GM19035 (cell line): ENCODE measurements around the gene MRPL2.

Experiments used
- ATAC-seq: cut with Tn5 transposase; IDR thresholded peaks from one replicate; pipeline ENCODE4 v1.9.1; 2021; ENCODE audit not compliant: unreplicated experiment

The MRPL2 gene

DNA sequence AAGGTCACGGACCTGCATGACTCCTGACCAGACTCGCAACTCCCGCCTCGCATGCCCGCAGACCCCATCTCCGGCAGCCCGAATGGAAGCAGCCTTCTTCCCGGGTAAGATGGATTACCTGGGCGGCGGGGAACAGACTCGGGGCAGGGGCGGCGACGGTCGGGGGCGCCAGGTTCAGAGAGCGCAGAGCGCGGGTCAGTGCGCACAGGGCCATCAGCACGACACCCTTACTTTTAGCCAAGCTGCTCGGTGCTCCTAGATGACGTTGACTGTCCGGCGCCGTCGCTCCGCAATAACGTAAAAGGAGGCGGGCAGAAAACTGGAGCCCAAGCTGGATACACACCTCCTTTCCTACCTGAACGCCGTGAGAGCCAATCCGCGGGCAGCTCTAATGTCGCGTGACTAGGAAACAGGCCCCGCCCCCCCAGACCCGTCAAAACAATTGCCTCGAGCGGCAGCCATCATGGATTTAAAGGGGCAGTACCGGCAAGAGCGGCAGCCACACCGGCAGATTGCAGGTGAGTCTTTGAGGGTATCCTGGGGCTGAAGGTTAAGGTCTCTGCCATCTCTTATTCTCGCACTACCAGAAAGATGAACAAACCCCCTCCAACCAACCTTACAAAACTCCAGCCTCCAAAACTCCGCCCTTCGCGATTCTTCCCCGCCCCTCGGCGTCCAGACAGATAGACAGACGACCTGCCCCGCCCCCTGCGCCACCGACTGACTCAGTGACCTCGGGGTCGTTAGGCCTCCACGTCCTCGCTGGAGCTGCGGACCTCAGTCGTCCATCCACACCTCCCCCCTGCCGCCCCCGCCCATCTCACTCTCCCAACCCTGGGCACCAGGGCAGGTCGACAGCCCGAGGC, at the start of gene MRPL2, which contains the start of gene KLC4:
Gene MRPL2, minus strand, starts transcription at position 267 of the 866 bp plus-strand sequence. Its CDS starts 53 bp downstream, at position 214.
Gene KLC4, plus strand, starts transcription at position 464 of the 866 bp plus-strand sequence. CDS start 1,705 bp downstream, outside the sequence.
- peak; percentile 90 for ATAC-seq

DNA sequence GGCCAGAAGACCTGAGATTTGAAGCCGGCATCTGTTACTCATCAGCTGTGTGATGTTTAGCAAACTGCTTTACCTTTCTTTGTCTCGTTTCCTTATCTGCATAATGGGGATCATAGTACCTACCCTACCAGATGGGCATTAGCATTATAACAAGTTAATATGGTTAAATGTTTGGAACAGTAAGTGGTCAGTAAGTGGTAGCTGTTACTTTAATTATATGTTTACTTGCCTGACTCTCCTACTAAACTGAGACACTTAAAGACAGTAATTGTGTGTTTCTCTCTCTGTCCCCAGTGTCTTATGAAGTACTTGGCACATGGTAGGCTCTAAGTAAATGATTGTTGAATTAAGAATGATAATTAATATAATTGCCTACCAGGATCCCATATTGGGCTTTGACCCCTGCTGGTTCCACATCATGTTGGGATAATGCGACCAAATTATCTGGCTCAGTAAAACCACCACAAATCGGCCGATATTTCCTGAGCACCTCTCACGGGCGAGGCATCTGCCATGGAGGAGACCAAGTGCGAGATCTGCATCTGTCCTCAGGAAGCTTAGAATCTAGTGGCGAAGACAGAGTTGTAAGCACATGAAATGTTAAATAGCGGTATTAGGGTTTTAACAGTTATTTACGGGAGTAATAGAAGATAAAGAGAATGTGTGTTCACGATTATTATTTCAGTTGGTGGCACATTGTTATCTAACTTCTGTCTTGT, 48.3 kb upstream of the MRPL2 start:
- no peak for ATAC-seq

GRCh38 chr6:43105538-43106222, 46.4 kb upstream of the MRPL2 start:
- ATAC-seq, result no peak

DNA sequence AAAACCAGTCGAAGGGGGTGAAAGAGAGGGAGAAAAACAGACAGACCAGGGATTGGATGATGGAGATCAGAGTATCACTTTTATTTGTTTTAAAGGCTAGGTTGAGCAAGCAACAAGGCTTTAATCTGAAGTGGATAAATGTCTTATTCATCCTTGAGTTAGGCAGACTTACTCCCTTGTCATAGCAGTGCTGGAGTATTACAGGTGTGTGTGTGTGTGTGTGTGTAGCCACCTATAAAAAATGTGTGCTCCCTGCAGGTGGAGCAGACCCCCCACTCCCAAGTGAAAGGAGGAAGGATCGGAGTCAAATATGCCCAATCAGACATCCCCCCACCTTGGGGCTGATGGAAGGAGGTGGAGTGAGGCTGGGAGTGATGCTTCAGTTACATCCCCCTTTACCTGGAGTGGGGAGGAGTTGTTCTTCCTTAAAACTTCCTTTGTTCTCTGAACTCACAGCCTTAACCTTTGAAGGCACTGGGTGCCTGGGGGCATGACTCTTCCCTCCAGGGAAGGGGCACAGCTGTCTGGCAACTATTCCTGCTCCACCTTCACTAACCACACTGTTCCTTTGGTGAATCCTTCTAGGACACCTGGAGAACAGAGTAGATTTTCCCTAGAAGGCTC, 44.1 kb upstream of the MRPL2 start:
- ATAC-seq, result no peak

GRCh38 chr6:43101497-43101896, 42.3 kb upstream of the MRPL2 start:
- ATAC-seq, result no peak

GRCh38 chr6:43097502-43097901, 38.3 kb upstream of the MRPL2 start:
- no peak for ATAC-seq

DNA sequence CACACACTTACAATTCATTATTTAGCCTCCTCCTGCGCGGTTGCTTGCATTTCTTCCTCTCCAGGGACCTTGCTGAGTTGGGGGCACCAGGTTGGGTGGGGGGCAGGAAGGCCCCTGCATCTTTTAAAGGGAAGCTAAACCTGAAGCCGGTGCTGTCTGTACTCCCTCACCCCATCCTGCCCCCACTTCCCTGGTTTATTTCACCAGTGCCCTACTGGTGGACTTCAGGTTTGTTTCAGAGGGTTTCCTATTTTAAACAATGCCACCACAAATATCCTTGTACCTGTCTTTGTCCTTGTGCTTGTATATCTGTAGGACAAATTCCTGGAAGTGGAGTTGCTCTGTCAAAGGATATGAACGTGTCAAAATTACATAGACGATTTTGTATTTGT, 37.9 kb upstream of the MRPL2 start:
- no peak for ATAC-seq

GRCh38 chr6:43096451-43097097, 37.3 kb upstream of the MRPL2 start:
- ATAC-seq, result no peak

DNA sequence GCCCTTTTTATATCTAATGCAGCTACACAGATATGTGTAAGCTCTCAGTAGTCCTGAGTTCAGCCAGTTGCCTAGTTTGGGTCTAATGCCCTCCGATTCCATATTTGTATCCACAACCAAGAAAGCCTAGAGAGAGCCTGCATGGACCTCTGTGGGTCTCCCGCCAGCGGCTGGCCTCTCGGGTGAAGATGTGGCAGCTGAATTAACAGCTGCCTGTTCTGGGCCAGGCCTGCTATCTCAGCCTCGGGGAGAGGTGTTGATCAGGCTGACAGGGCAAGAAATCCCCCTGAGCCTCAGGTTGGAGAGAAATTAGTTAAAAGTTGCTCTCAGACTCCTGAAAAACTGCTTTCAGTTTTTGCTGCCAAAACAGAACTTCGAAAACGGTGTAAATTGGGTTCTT, 36.7 kb upstream of the MRPL2 start:
- ATAC-seq, result no peak

GRCh38 chr6:43093436-43094289, 34.4 kb upstream of the MRPL2 start:
- ATAC-seq, result no peak

- no peak for ATAC-seq
These were observed 33.4 kb upstream of the MRPL2 start for GRCh38 chr6:43092635-43093034.

GRCh38 chr6:43091436-43091991, 32.3 kb upstream of the MRPL2 start:
- no peak for ATAC-seq

DNA sequence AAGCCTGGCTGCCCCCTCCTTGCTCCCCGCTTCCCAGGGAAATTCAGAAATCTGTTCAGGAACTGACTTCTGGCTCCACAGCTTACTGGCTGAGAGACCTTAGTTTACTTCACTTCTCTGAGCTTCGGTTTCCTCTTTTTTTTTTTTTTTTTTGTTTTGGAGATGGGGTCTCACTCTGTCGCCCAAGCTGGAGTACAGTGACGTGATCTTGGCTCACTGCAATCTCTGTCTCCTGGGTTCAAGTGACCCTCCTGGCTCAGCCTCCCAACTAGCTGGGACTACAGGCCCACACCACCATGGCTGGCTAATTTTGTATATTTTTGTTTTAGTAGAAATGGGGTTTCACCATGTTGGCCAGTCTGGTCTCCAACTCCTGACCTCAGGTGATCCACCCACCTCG, 31.8 kb upstream of the MRPL2 start:
- no peak for ATAC-seq

GRCh38 chr6:43090559-43090956, 31.3 kb upstream of the MRPL2 start:
- ATAC-seq, result no peak

DNA sequence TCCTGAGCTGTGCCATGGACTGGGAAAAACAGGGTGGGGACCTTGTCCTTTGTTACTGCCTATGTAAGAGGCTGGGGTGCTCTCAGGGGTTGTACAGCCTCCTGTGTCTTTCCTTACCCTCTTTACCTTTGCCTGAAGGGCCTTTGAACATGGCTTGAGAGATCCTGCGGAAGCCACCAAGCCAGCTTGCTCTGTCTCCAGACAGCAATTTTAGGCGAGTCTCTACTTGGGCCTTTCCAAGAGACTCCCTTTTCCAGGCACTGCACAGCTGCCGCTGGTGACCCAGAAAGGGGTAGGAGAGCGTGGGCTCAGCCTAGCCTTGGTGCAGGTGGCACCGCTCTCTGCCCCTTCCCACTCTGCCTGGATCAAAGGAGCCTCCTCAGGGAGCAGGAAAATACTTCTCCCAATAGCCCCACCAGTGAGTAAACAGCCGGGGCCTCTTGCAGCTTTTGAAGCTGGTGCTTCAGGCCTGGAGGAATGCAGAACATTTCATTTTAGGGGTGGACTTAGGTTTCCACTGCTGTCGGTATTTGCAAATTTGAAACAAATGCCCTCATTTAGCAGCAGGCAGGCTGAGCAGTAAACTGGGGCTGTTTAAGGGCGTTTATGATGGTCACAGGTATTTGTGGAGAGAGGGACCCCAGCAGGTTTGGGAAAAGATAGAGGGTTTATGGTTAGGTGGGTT, 30.8 kb upstream of the MRPL2 start:
- no peak for ATAC-seq

GRCh38 chr6:43089467-43089866, 30.2 kb upstream of the MRPL2 start:
- no peak for ATAC-seq

DNA sequence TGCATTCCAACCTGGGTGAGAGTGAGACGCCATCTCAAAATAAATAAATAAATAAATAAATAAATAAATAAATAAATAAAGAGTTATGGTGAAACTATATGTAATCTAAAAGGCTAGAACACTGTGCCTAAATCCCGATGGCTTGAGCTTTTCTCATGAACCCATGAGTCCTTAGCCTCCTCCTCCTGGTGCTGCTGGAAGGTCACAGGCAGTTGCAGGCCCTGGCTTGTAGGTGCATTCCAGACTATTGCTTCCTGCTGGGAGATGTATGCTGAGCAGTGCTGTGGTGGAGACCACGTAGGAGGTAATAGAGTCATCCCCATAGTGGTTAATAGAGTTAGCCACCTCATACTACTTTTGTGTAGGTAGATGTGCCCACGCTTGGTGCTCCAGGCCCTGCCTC, 29.4 kb upstream of the MRPL2 start:
- ATAC-seq, result no peak

- ATAC-seq, result no peak
These were observed 26.9 kb upstream of the MRPL2 start for GRCh38 chr6:43086022-43086658.
